ENCODE results near the gene PLEKHG2.

Gene PLEKHG2

DNA sequence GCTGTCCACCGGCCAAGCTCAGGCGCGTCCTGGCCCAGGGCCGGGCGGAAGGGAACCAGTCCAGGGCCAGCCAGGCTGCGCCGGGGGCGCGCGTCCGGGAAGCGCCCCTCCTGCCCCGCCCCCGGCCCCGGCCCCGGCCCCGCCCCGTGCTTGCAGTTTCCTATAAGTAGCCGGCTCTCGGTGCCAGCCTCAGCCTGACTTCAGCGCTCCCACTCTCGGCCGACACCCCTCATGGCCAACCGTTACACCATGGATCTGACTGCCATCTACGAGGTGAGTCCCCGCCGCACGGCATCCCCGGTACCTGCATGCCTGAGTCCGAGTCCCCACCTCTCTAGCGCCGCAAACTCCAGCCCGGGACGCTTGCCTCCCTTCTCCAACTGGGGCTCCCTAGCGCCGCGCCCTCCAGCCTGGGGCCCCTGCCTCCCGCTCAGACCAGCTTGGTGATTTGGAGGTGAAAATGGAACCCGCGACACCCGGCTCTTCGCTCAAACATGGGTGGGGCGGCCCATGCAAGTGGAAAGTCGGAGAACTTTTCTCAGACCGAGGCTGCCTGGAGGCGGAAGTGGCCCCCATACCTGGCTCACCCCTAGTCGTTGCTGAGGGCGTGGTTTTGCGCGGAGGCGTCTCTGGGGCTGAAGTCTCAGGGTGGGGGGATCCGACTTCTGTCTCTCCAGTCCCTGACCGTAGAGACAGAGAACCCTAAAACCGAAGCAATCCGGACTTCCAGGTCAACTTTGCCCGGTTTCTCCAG is 5.6 kb upstream of the PLEKHG2 start, which contains the start of gene ZFP36:
Gene ZFP36, plus strand, starts transcription at position 192 of the 754 bp plus-strand sequence. Its CDS starts 58 bp downstream, at position 250.
- DNase-seq, result peak; percentile 94

DNA sequence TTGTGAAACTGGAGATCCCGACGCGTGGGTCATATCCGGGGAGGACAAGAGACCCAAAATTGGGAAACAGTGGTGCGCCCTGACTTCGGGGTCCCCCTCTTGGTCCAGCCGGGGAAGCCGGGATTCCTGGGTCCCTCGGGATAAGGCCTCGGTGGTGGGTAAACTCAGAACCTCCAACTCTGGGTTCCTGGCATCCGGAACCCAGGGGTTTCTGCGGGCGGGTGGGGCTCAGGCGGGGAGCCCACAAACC is 5.1 kb upstream of the PLEKHG2 start:
- no peak for DNase-seq

- DNase-seq, result peak; percentile 78
These were observed 4.6 kb upstream of the PLEKHG2 start for GRCh38 chr19:39407660-39408391.

DNA sequence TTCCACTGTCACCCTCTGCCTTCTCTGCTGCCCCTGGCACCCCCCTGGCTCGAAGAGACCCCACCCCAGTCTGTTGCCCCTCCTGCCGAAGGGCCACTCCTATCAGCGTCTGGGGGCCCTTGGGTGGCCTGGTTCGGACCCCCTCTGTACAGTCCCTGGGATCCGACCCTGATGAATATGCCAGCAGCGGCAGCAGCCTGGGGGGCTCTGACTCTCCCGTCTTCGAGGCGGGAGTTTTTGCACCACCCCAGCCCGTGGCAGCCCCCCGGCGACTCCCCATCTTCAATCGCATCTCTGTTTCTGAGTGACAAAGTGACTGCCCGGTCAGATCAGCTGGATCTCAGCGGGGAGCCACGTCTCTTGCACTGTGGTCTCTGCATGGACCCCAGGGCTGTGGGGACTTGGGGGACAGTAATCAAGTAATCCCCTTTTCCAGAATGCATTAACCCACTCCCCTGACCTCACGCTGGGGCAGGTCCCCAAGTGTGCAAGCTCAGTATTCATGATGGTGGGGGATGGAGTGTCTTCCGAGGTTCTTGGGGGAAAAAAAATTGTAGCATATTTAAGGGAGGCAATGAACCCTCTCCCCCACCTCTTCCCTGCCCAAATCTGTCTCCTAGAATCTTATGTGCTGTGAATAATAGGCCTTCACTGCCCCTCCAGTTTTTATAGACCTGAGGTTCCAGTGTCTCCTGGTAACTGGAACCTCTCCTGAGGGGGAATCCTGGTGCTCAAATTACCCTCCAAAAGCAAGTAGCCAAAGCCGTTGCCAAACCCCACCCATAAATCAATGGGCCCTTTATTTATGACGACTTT is 3.9 kb upstream of the PLEKHG2 start:
- peak; percentile 39 for DNase-seq

DNA sequence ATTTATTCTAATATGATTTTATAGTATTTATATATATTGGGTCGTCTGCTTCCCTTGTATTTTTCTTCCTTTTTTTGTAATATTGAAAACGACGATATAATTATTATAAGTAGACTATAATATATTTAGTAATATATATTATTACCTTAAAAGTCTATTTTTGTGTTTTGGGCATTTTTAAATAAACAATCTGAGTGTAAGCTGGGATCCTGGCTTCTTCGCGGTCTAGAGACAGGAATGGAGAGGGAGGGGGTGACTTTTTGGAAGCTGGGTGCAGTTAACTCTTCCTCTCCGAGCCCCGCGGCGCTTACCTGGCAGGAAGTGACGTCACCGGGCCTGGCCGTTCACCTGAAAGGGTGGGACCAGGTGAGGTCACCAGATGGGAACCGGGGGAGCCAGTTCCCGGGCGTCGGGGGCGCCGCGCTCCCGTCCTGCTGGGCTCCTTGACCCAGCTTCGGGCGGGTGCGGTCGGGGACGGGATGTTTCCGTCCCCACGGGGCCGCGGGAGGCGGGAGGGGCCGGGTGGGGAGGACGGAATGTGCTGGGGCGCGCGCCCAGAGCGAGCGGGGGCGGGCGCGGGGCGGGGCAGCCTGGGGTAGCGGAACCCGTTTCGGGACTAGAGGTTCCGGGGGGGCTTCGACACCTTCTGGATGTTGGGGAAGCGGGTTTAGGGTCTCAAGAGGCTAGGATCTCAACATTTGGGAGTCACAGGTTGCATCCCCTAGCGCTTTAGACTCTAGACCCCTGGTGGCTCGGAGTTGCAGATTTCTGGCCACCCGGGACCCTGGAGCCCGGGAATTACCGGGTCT is 3.1 kb upstream of the PLEKHG2 start:
- peak; percentile 92 for DNase-seq

GRCh38 chr19:39410017-39410830 is 2.2 kb upstream of the PLEKHG2 start:
- peak; percentile 74 for DNase-seq

- no peak for DNase-seq
These were observed 1.7 kb upstream of the PLEKHG2 start for GRCh38 chr19:39410831-39411080.

GRCh38 chr19:39411081-39411831 is 1.2 kb upstream of the PLEKHG2 start:
- peak; percentile 33 for DNase-seq

GRCh38 chr19:39411832-39412099 is 703 bp upstream of the PLEKHG2 start:
- peak; percentile 95 for DNase-seq

GRCh38 chr19:39412867-39413271 is 400 bp downstream of the PLEKHG2 start:
- DNase-seq, result peak; percentile 28

DNA sequence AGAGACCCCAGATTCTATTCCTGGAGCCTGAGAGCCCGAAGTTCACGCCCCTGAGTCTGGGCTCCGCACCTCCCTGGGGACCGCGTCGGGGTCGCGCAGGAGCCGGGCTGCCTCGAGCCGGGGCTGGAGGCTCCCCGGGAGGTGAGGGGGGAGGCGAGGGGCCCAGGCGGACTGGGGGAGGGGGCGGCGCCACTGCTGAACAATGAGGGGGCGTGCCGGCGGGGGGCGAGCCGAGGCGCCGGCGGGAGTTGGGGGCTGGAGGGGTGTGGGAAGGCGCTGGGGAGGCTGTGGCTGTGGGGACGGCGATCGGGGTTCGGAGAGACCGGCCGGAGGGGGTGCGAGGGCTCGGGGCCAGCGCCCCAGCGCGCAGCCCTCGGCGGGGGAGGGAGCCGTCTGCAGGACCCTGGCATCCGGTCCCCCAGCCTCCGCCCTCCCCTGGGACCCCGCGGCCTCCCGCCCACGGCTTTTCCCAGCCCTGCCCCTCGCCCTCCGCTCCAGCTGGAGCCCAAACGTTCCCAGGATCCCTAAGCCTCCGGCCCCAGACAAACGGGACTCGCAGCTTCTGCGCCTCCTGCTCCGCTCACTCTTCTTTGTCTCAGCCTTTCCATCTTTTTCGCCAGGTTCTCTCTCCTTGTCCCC is 922 bp downstream of the PLEKHG2 start:
- peak; percentile 33 for DNase-seq

DNA sequence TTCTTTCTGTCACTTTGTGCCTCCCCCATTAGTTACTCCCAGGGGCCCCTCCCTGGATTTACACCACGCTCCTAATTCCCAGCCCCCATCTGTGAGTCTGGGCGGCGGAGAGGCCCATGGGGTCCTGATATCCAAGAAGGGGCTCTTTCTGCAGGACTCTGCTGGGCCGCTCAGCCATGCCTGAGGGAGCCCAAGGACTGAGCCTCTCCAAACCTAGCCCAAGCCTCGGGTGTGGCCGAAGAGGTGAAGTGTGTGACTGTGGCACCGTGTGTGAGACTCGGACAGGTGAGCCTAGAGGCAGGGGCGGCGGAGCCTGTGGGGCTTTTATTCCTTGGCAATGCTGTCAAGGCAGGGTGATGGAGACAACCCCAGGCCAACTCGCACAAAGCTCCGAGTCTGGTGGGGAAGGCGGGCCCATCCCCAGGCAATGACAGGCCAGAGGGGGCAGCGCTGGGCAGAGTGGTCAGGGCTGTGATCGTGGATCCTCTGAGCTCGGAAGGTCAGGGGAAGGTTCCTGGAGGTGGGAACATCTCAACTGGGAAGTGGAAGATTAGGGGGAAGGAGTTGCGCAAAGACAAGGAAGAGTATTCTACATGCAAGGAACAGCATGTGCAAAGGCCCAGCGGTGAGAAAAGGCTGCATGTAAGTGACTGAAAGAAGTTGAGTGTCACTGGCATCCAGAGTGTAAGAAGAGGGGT is 1.6 kb downstream of the PLEKHG2 start:
- DNase-seq, result no peak

- DNase-seq, result no peak
These were observed 2.9 kb downstream of the PLEKHG2 start for GRCh38 chr19:39415111-39416046.

- no peak for DNase-seq
These were observed 4.0 kb downstream of the PLEKHG2 start for GRCh38 chr19:39416152-39417120.

DNA sequence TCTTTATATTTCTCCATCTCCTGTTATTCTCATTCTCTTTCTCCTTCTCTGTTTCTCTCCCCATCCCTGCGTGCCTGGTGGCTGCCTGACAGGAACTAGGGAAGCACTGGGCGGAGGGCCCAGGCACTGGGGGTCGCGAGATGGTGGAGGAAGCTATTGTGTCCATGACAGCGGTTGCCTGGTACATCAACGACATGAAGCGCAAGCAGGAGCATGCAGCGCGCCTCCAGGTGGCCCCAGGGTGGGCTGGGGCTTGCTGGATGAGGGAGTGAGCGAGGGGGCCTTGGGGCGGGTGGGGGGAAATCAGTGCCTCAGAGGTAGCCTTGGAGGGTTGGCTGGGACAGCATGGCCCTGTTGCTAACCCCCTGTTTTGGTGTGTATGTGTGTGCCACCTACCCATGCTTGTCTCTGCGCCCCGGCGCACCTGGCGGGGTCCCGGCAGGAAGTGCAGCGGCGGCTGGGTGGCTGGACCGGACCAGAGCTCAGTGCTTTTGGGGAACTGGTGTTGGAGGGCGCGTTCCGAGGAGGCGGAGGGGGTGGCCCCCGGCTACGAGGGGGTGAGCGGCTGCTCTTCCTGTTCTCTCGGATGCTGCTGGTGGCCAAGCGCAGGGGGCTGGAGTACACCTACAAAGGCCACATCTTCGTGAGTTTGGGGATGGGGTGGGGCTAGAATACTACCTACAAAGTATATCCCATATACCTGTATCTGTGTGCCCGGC is 5.2 kb downstream of the PLEKHG2 start:
- no peak for DNase-seq

DNA sequence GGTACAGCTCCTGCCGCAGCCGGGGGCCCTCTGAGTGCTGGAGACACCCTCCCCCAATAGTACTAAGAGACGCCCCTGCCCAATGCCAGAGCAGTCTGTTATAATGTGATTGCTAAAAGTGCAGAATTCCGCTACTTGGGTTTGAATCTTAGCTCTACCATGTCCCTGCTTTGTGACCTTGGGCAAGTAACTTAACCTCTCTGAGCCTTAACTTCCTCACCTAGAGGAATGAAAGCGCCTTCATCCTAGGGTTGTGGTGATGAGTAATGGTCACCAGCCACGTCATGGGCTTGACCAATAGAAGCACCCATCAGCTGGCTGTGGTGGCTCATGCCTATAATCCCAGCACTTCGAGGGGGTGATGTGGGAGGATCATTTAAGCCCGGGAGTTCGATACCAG is 6.5 kb downstream of the PLEKHG2 start:
- no peak for DNase-seq

GRCh38 chr19:39420769-39421168 is 8.3 kb downstream of the PLEKHG2 start:
- no peak for DNase-seq

Data from CD4-positive, alpha-beta T cell treated with Interleukin-6 for 4 hours (primary cell).